Spleen (tissue), 11 donors: ENCODE results near the gene MRM1. TPM values are rescaled to one million over a fixed set of nuclear protein-coding genes. Genes with fewer than 3 reads are reported as not detected.

Source experiments
- DNase-seq: peaks from one replicate; pipeline ENCODE4 v3.0.0-alpha.2; 2020
- H3K27ac ChIP-seq, 8 donors: fragments of 200-600 bp; sonication (generic) in 7 of 8; 1 replicate in 4 of 8; 2 replicates in 4 of 8; pipeline versions ENCODE4 v1.5.0 to v1.8.0; 2016 to 2021; ENCODE audit warnings: inconsistent platforms in 4 of 8, mild to moderate bottlenecking in 4 of 8, moderate library complexity in 1 of 8
- H3K27me3 ChIP-seq, 7 donors: fragments of 200-600 bp; sonication (generic) in 6 of 7; replicated peaks in 1 of 7; 1 replicate in 4 of 7; 2 replicates in 3 of 7; pipeline versions ENCODE4 v1.5.0 to v1.8.0; 2016 to 2021; ENCODE audit warnings: inconsistent platforms in 3 of 7, mild to moderate bottlenecking in 1 of 7
- H3K36me3 ChIP-seq, 6 donors: fragments of 200-600 bp; sonication (generic) in 5 of 6; 1 replicate in 4 of 6; 2 replicates in 2 of 6; pipeline versions ENCODE4 v1.5.0 to v1.8.0; 2016 to 2021; ENCODE audit warnings: inconsistent platforms in 2 of 6
- H3K4me1 ChIP-seq, 6 donors: fragments of 200-600 bp; sonication (generic) in 5 of 6; 1 replicate in 3 of 6; 2 replicates in 3 of 6; pipeline versions ENCODE4 v1.5.0 to v1.8.0; 2016 to 2021; ENCODE audit warnings: inconsistent platforms in 3 of 6
- H3K4me3 ChIP-seq, 8 donors: fragments of 200-600 bp; sonication (generic) in 7 of 8; 1 replicate in 4 of 8; 2 replicates in 4 of 8; pipeline versions ENCODE4 v1.5.0 to v1.8.0; 2016 to 2021; ENCODE audit warnings: inconsistent platforms in 4 of 8, mild to moderate bottlenecking in 4 of 8, moderate library complexity in 2 of 8
- H3K9me3 ChIP-seq, 8 donors: fragments of 200-600 bp; sonication (generic) in 7 of 8; 1 replicate in 4 of 8; 2 replicates in 4 of 8; pipeline versions ENCODE4 v1.5.0 to v1.8.0; 2016 to 2021; ENCODE audit warnings: inconsistent platforms in 4 of 8
- POLR2A ChIP-seq, 3 donors: fragments of 450-650 bp; IDR thresholded peaks; one replicate each; pipeline ENCODE4 v1.5.1; 2017; ENCODE audit warnings: antibody characterized with exemption in 3 of 3, mild to moderate bottlenecking in 1 of 3
- POLR2AphosphoS5 ChIP-seq, 3 donors: sonication (generic); formaldehyde crosslinking; IDR thresholded peaks; one replicate each; pipeline ENCODE4 v1.5.1; 2017; ENCODE audit warnings: antibody characterized with exemption in 3 of 3
- WGBS, 5 donors: extraction: QIAGEN DNeasy Blood & Tissue Kit in 3 of 5; methylation state at CpG; one replicate each; pipeline versions ENCODE4 v1.1.5 to v1.1.7; 2013 to 2018; 5-methylcytosine and 5-hydroxymethylcytosine counted together
- intact Hi-C: fragments of 100-400 bp; cut with DNase I; formaldehyde crosslinking; loops from one replicate; pipeline ENCODE4 v1.15.0; 2023; ENCODE audit warnings: low total_unique reads
- polyA plus RNA-seq, 3 donors: library from polyadenylated mRNA; stranded (reverse); fragments of 200-250 nt; gene quantifications; one replicate each; pipeline ENCODE4 v1.2.1, GENCODE V29; 2013
- total RNA-seq, 7 donors: library from RNA; depleted of rRNA in 3 of 7; stranded (reverse); fragments of >200 nt in 3 of 7; fragmentation: NEBNext Ultra II Directional in 4 of 7; extraction: Animal tissue kit (Norgen Biotek cat#: 25700) in 4 of 7; gene quantifications; one replicate each; pipeline versions ENCODE4 v1.1.0 to v1.2.1, GENCODE V29; 2016 to 2021
- TF ChIP-seq, protein P1 (sequence below), 11 experiments: fragments of 200-600 bp in 7 of 11; fragments of 450-650 bp in 4 of 11; sonication (generic) in 4 of 11; IDR thresholded peaks in 8 of 11; conservative IDR thresholded peaks in 3 of 11; 1 replicate in 7 of 11; 2 replicates in 4 of 11; pipeline versions ENCODE4 v1.4.0 to v1.8.0; 2016 to 2021; ENCODE audit warnings: antibody characterized with exemption in 11 of 11, inconsistent platforms in 4 of 11, mild to moderate bottlenecking in 1 of 11
- donor health status: healthy with polysubstance abuse.
- donor health status: DM: no; HTN: no; CAD: no; lungs with moderate emphysema.
- donor health status: DM: no; HTN: no; CAD: no.
- donor health status: Bipolar disorder and iron deficiency.
- donor health status: healthy.
- donor health status: DM: no; HTN: no; CAD: no.
- donor health status: DM: yes; HTN: yes; CAD: no.

Gene MRM1
- total and polyA plus RNA-seq, 10 donors: 5.4 to 13.8 (median 8.5) TPM

DNA sequence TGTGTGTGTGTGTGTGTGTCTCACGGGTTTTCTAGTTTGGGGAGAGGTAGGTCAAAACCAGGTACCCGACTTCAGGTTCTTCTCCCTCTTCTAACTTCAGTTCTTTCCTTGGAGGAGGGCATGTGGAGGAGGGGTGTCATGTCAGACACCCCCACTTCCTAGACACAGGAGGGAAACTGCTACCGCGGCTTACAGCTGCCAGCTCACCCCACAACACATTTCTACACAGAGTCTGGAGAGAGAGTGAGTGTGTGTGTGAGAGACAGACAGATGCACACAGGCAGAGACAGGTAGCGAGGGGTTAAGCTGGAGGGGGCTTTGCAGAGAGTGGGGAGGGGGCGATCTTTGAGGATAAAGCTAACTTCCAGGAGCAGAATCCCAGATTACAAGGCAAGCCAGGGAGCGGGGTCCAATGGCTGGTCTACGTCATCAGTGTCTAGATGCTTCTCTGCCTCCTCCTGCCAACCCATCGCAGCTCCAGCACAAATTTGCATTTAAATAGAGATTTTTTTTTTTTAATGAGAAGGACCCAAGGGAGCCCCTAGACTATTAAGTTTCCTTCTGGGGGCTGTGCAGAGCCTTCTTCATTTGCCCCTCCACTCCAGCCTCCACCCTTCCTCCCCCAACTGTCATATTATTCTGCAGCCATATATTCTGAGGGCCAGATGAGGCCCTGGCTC lies 48.9 kb downstream of the MRM1 start:
- TF ChIP-seq, protein P1, sequence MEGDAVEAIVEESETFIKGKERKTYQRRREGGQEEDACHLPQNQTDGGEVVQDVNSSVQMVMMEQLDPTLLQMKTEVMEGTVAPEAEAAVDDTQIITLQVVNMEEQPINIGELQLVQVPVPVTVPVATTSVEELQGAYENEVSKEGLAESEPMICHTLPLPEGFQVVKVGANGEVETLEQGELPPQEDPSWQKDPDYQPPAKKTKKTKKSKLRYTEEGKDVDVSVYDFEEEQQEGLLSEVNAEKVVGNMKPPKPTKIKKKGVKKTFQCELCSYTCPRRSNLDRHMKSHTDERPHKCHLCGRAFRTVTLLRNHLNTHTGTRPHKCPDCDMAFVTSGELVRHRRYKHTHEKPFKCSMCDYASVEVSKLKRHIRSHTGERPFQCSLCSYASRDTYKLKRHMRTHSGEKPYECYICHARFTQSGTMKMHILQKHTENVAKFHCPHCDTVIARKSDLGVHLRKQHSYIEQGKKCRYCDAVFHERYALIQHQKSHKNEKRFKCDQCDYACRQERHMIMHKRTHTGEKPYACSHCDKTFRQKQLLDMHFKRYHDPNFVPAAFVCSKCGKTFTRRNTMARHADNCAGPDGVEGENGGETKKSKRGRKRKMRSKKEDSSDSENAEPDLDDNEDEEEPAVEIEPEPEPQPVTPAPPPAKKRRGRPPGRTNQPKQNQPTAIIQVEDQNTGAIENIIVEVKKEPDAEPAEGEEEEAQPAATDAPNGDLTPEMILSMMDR (IDR thresholded peaks at IDR 0.05 in 8 of 11, conservative IDR thresholded peaks at IDR 0.05 in 3 of 11): no peak
- TF ChIP-seq POLR2A (IDR thresholded peaks at IDR 0.05): no peak
- no peak for TF ChIP-seq POLR2AphosphoS5 (IDR thresholded peaks at IDR 0.05)
- no peak for DNase-seq
- Histone ChIP-seq H3K27me3 (peaks cover 0 to 55% (median 0%) of the 10 kb centered on the region in 7 donors), H3K9me3 (no peaks in the 10 kb centered on the region), H3K4me1 (no peaks in the 10 kb centered on the region), H3K36me3 (no peaks in the 10 kb centered on the region), H3K4me3 (no peak overlapping the region), H3K27ac (no peak overlapping the region)
- intact Hi-C loops: no loop called here
- WGBS, 5 donors: 45 to 48% (median 48%) methylated on average over 9 of the region's 9 CpGs

DNA sequence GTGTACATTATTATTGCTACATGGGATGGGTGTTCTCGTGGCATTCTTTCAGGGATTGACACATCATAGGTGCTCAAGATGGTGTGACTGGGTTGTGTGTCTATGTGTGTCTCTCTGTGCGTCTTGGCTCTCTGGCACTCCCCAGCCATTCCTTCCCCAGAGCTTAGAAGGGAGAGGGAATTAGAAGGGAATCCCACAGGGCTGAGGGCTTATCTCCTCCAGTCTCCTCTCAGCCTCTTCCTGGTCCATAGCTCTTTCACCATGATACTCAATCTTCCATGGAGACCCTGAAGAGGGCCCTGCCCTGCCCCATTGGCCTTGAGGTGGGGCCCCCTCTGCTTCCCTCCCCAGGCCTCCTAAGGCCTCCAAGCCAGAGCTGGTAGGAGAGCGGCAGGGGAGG lies 52.0 kb downstream of the MRM1 start:
- intact Hi-C loops: no loop called here
- H3K4me3 ChIP-seq: no peak overlapping the region
- no peaks in the 10 kb centered on the region for H3K36me3 ChIP-seq

DNA sequence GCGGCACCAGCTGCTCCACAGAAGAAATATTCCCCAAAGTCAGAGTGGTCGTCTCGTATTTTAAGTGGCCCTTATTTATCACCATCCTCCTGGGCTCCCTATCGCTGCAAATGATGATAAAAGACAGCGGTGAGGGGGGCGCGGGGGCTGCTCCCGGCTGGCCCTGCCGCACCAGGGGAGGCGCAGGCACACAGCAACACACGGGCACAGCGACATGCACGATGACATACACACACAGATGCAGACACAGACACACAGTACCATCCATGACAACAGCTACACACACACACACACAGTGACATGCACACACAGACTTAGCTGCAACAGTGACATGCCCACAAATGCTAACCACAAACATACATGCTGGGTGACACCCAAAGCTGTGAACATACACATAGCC lies 52.5 kb downstream of the MRM1 start:
- TF ChIP-seq, protein P1 (IDR thresholded peaks at IDR 0.05 in 8 of 11, conservative IDR thresholded peaks at IDR 0.05 in 3 of 11): no peak
- no peak for TF ChIP-seq POLR2A (IDR thresholded peaks at IDR 0.05)
- TF ChIP-seq POLR2AphosphoS5 (IDR thresholded peaks at IDR 0.05): no peak
- no peaks in the 10 kb centered on the region for H3K36me3 ChIP-seq
- no peaks in the 10 kb centered on the region for H3K9me3 ChIP-seq
- H3K27me3 ChIP-seq: peaks cover 0 to 64% (median 22%) of the 10 kb centered on the region in 7 donors
- no peak overlapping the region for H3K27ac ChIP-seq
- no peak overlapping the region for H3K4me3 ChIP-seq
- peaks cover 0 to 10% (median 9%) of the 10 kb centered on the region in 6 donors for H3K4me1 ChIP-seq
- intact Hi-C loops: no loop called here
- no peak for DNase-seq
- 61 to 79% (median 71%) methylated on average over 10 to 13 of the region's 13 CpGs for WGBS, 5 donors

More for the DNA sequence above, 52.0 kb downstream of the MRM1 start:
- TF ChIP-seq, protein P1 (IDR thresholded peaks at IDR 0.05 in 8 of 11, conservative IDR thresholded peaks at IDR 0.05 in 3 of 11): no peak
- TF ChIP-seq POLR2A (IDR thresholded peaks at IDR 0.05): no peak
- no peak for TF ChIP-seq POLR2AphosphoS5 (IDR thresholded peaks at IDR 0.05)
- H3K27ac ChIP-seq: no peak overlapping the region
- no peaks in the 10 kb centered on the region for H3K9me3 ChIP-seq
- peaks cover 0 to 10% (median 9%) of the 10 kb centered on the region in 6 donors for H3K4me1 ChIP-seq
- WGBS, 5 donors: 75 to 93% (median 86%) methylated on average over 2 to 3 of the region's 3 CpGs
- no peak for DNase-seq
- H3K27me3 ChIP-seq: peaks cover 0 to 59% (median 20%) of the 10 kb centered on the region in 7 donors

DNA sequence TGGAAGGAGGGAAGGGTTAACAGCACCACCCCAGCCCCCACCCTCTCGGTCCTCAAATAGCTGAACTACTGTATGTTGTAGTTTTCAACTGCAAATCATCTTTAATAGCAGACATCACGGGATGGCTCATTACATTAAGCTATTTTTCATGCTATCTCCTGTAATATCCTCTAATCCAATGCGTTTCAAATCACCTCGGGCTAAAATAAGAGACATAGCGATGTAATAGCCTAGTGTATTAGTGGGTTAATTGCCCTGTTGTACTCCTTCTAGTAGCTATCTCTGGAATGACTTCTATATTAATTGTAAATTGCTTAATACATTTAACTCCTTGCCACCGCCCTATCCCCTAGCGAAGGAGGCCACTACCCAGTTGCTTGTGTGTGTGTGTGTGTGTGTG lies 54.3 kb downstream of the MRM1 start:
- no peak overlapping the region for H3K4me3 ChIP-seq
- peaks cover 0 to 74% (median 22%) of the 10 kb centered on the region in 7 donors for H3K27me3 ChIP-seq
- H3K36me3 ChIP-seq: no peaks in the 10 kb centered on the region
- intact Hi-C loops: no loop called here
- 85 to 88% (median 88%) methylated on average over 7 of the region's 7 CpGs for WGBS, 5 donors
- H3K4me1 ChIP-seq: peaks cover 0 to 10% (median 9%) of the 10 kb centered on the region in 6 donors
- TF ChIP-seq, protein P1 (IDR thresholded peaks at IDR 0.05 in 8 of 11, conservative IDR thresholded peaks at IDR 0.05 in 3 of 11): no peak
- no peak for TF ChIP-seq POLR2A (IDR thresholded peaks at IDR 0.05)
- no peak for TF ChIP-seq POLR2AphosphoS5 (IDR thresholded peaks at IDR 0.05)
- H3K27ac ChIP-seq: no peak overlapping the region
- no peak for DNase-seq
- no peaks in the 10 kb centered on the region for H3K9me3 ChIP-seq
